ENCODE data around the gene RABGGTA. TPM values are rescaled to one million over a fixed set of nuclear protein-coding genes. Genes with fewer than 3 reads are reported as not detected.
A peak's percentile ranks its signal among the peaks of the same experiment; 100 is the strongest.

The RABGGTA gene
- total and polyA plus RNA-seq, 2 donors (not counting 1 experiment from before 2014, with no cell fraction given), result 70.1 to 159 TPM

DNA sequence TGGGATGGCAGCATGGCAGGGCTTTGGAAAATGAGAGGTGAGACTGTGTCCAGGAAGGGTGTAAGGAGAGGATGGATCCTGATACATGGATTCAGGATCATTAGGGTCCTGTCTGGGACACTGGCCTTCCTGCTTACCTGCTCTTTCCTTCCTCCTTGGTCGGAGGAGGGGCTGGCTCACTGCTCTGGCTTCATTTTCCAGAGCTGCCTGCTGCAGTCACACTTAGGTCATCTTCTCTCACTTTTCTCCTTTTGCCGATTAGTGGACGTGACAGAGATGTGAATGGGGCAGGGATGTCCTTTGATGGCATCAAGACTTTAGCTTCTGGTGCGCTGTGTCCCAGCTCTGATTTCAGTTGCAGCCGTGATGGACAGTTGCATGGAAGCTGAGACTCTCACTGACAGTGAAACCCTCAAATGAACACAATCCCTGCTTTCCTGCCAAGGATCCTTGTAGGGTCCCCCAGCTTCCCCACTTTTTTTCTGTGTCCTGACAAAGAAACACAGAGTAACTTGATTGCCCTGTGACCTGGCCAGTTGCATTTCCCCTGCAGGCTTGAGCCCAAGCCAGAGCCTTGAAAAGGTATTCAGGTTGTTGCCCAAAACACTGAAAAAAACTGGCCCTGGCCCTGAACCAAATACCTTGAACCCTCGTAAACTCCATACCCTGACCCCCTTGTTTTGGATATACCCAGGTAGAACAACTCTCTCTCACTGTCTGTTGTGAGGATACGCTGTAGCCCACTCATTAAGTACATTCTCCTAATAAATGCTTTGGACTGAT, 37.1 kb upstream of the RABGGTA start:
- TF ChIP-seq EZH2 (IDR thresholded peaks at IDR 0.05; ENCODE audit: borderline replicate concordance, insufficient read depth, low read depth, low read length, poor library complexity, severe bottlenecking), result no peak
- TF ChIP-seq, protein P1, sequence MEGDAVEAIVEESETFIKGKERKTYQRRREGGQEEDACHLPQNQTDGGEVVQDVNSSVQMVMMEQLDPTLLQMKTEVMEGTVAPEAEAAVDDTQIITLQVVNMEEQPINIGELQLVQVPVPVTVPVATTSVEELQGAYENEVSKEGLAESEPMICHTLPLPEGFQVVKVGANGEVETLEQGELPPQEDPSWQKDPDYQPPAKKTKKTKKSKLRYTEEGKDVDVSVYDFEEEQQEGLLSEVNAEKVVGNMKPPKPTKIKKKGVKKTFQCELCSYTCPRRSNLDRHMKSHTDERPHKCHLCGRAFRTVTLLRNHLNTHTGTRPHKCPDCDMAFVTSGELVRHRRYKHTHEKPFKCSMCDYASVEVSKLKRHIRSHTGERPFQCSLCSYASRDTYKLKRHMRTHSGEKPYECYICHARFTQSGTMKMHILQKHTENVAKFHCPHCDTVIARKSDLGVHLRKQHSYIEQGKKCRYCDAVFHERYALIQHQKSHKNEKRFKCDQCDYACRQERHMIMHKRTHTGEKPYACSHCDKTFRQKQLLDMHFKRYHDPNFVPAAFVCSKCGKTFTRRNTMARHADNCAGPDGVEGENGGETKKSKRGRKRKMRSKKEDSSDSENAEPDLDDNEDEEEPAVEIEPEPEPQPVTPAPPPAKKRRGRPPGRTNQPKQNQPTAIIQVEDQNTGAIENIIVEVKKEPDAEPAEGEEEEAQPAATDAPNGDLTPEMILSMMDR (IDR thresholded peaks at IDR 0.05), result peak; percentile 49
- peaks cover 46% of the 10 kb centered on the region for H3K4me1 Mint-ChIP-seq
- DNase-seq (no peak), ATAC-seq (ENCODE audit: low read depth) (no peak)
- POLR2A ChIA-PET, result interaction anchor here (0.8 to 1.6 kb wide), 3 partner anchors 9 to 66 kb away, joined by 4 to 12 read pairs (median 6); partner anchors contain the start of genes DHRS1, NOP9 and TINF2
- H3K27me3 Mint-ChIP-seq, result no peaks in the 10 kb centered on the region
- no peak overlapping the region for H3K4me3 Mint-ChIP-seq
- intact Hi-C loops (cut with micrococcal nuclease), result loop anchor here (1.0 kb wide), 3 partner anchors 9 to 92 kb away; partner anchors contain the start of genes DHRS1, MDP1, NOP9 and RABGGTA
- peak overlapping the region; percentile 51 for H3K27ac Mint-ChIP-seq
- Histone ChIP-seq H3K4me1 (ENCODE audit: control insufficient read depth in 2 of 2, insufficient read depth in 2 of 2, low read length in 2 of 2) (peaks cover 30 to 44% of the 10 kb centered on the region in 2 donors), H4K20me1 (ENCODE audit: control insufficient read depth, insufficient read depth, low read length, poor library complexity, severe bottlenecking) (peaks cover 32% of the 10 kb centered on the region), H3K27me3 (replicated peaks in 1 of 4; ENCODE audit: control extremely low read depth in 1 of 4, control insufficient read depth in 3 of 4, insufficient read depth in 4 of 4, low read length in 3 of 4) (no peaks in the 10 kb centered on the region), H3K9me3 (ENCODE audit: control extremely low read depth in 1 of 3, control insufficient read depth in 2 of 3, insufficient read depth in 1 of 3, low read length in 2 of 3) (no peaks in the 10 kb centered on the region), H3K4me2 (replicated peaks; ENCODE audit: low read depth, low read length, poor library complexity, severe bottlenecking) (no peak overlapping the region), H3K4me3 (ENCODE audit: control extremely low read depth in 1 of 5, extremely low read depth in 1 of 5, insufficient read depth in 1 of 5, low read depth in 2 of 5, low read length in 4 of 5) (no peak overlapping the region), H3K9ac (ENCODE audit: low read length) (no peak overlapping the region), H3K36me3 (replicated peaks in 1 of 2; ENCODE audit: control extremely low read depth in 1 of 2, control insufficient read depth in 1 of 2, extremely low read depth in 1 of 2, insufficient read depth in 2 of 2, low read length in 1 of 2) (peaks cover 3 to 50% of the 10 kb centered on the region in 2 experiments), H2AFZ (ENCODE audit: insufficient read depth, low read depth, low read length, poor library complexity, severe bottlenecking) (no peak overlapping the region), H3K27ac (ENCODE audit: low read length in 2 of 2) (no peak overlapping the region), H3K79me2 (ENCODE audit: control insufficient read depth, insufficient read depth, low read length) (peaks cover 18% of the 10 kb centered on the region)
- no peaks in the 10 kb centered on the region for H3K9me3 Mint-ChIP-seq (ENCODE audit: insufficient read depth)
- CTCF ChIA-PET, result interaction anchor here (0.7 to 9.4 kb wide), 48 partner anchors 10 to 294 kb away, joined by 3 to 116 read pairs (median 6); partner anchors contain the start of genes CBLN3, CHMP4A, DCAF11 and DHRS1
- 100% methylated on average over 4 of the region's 7 CpGs for WGBS (ENCODE audit: insufficient coverage)
